HG03342 (cell line): ENCODE measurements around the gene FEZ2.

Source experiments
- ATAC-seq: cut with Tn5 transposase; IDR thresholded peaks from one replicate; pipeline ENCODE4 v1.9.1; 2021; ENCODE audit warnings: mild to moderate bottlenecking, moderate library complexity; ENCODE audit not compliant: unreplicated experiment

Gene FEZ2

DNA sequence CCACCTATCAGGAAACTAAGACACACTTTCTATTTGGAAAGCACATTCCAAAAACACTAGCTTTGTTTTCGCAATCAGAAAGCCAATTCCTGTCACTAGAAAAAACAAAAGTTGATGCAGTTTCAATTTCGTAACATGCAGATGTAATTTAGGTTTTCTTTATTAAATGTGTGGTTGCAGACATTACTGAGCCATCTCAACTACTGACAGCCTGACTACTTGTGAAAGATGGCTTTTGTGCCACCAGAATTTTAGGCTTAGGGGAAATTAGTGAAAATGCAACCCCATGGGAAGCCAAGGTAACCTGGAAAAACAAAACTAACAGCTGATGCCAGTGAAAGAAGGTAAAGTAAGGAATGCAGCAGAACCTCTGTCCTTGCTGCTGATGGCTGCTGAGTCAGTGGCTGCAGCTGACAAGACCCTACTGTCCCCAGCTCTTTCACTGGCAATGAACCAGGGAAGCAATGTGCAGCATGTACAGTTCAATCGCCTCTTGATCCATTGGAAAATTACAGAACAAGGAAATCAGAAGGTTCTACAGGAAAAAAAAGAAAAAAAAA is 34.9 kb downstream of the FEZ2 start:
- no peak for ATAC-seq

DNA sequence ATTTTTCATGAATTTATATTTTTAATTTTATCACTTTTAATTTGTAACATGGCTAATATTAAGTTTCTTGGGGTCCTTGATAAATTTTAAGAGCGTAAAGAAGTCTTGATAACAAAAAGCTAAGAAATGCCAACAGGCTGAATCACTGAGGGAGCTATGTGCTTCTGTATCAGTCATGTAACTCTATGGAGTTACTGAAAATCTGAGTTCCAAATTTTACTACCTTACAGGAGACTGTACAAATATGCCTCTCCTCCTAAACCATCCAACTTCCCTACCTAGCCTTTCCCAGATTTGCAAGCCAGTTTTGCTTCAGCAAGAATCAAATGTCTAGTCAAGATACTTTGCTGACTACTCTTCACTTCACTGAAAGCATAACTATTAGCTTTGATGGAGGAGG is 35.7 kb downstream of the FEZ2 start:
- no peak for ATAC-seq

DNA sequence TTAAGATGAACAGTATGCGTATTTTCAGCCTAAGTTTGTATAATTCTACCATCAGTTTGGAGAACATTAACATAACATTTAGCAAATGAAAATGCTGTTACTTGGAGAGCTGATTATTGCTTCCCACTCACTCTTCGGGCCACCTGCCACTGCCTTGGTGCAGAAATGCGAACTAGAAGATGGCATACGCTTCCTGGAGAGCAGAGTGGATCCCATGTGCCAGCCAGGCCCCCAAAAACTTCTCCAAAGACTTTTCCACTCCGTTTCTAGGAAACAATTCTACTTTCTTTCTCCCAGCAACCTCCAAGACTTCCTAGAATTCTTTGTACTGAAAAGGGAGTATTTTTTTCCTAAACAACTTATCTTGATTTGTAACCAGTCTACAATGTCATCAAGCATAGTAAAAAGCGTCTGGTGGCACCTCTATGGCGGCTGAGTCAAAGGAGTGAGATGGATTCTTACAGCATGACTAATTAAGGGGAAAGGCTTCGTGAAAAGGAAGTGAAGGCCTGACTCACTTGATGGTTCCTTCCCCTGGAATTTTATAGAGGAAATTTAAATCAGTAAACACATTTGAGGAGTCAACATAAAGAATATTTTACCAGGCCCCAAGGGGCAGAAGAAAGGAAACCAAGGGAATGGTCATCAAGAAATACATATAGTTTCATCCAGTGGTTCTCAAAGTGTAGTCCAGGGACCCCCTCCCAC is 36.6 kb downstream of the FEZ2 start:
- ATAC-seq = no peak

DNA sequence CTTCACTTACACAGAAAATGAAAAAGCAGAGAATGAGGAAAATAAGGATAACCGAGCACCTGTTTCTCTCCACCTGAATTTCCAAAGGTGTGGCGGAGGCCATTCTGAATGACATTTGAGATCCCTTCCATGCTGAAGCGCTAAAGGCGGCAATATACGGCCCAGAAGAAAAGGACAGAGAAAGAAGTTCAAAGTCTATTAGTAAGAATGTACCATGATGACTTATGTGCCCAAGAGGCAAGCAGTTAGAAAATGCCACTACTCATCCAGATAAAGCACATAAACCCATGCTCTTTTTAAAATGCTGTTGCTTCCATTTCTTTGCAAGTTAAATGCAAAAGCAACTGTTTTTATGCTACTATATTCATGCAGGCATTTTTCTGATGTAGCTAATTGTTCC is 37.2 kb downstream of the FEZ2 start:
- no peak for ATAC-seq

DNA sequence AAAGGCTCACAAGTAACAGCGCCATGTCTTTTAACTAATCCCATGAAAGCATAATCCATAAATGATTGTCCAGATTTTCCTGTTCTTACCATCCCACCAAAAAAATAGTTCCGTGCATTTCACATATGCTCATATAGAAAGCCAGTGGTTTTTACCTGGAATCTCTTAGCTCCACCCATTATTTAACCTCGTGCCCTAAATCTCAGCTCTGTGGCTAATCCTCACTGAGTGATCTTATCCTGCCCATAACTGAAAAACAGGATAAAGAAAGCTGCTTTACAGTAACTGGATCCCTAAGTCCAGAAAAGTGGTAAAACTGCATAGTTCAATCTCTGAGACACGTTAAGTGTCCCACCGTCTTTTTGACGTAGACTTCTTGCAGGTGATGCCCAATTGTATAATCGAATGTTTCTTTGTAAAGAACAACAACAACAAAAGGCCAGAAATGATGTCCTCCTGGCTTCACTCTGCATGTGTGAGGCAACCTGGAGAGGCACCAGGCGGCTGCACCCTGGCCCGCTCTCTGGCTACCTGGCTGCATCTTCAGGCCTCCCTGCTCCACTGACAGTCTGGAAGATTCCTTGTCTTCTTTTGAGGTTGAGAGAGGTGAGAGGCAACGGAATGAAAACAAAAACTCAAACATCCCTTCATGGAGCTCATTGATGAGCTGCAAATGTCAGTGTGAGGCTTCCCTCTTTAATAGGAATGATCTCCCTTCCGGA is 38.6 kb downstream of the FEZ2 start:
- ATAC-seq = no peak

DNA sequence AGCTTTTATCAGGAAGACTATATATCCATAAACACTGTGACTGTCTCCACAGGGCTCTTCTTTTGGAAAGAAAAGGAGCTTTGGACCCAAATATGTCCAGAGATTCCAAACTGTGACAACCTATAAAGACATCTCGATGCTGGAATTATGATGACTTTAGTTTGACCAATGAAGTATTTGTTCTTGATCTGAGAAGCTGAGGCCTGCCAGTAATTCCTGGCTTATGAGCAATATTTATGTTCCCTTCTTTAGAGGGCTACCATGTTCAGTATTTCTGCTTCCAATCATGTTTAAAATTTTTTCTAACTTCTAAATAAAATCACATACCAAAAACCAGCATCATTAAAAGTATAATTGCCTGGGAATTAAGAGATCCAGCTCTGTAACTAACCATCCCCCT is 41.1 kb downstream of the FEZ2 start:
- ATAC-seq = no peak

DNA sequence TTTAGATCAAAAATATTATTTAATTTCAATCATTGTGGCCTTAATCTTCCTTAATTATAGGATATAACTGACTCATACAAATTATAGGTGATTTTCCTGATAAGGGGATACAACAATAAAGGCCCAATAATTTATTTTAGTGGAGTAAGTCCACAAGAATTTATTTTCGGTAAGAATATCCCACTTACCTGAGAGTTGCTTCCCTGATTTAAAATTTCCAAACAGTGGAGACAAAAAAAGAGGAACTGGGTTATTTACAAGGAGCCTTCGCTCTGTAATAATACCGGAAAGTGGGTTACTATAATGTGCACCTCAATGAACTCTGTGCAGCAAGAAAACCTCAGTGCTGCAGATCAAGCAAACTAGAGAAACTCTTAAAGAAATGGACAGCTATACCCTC is 42.2 kb downstream of the FEZ2 start:
- no peak for ATAC-seq

DNA sequence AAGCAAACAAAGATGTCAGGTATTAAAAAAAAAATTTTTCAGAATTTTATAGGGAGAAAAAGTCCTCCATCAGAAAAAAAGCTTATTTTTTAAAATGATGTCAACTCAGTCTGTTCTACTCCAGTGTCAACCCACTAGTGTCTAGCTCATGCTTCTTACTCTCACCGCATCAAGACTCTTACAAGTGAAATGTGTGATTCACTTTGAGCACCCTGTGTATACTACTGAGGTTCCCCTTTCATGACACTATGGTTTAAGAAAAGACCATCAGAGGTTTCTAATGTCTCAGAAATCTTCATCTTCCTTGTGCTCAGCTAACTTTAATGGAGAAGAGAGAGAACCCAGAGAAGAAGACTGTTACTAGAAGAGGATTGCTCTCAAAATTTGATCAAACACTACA is 43.4 kb downstream of the FEZ2 start:
- ATAC-seq = no peak

DNA sequence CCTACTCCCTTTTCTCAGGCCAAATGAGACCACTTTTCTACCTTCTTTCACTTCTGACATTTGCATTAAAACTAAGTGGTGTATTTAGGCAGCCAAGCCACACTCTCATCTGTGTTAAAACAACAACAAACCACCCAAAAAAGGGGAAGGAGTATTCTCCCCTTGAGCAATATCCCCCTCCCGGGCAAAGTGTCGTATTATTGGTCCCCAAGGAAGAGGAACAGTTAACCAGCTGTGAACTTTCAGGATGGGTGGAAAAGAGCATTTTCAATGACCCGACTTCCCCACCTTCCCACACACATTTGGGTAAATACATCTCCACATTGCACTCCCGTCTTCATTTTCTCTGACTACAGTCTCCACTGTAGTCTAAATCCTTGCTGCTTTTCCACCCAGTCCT is 44.3 kb downstream of the FEZ2 start:
- no peak for ATAC-seq

DNA sequence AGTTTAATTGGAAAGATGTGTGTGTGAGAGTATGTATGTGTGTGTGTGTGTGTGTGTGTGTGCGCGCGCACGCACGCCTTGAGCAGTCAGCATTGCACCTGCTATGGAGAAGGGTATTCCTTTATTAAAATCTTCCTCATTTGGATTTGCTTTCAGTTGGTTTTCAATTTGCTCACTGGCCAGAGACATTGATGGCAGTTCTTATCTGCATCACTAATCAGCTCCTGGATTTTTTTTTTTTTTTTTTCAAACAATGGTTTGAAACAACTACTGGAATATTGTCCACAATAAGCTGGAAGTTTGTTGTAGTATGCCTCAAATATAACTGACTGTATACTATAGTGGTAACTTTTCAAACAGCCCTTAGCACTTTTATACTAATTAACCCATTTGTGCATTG is 48.0 kb downstream of the FEZ2 start:
- ATAC-seq = no peak

DNA sequence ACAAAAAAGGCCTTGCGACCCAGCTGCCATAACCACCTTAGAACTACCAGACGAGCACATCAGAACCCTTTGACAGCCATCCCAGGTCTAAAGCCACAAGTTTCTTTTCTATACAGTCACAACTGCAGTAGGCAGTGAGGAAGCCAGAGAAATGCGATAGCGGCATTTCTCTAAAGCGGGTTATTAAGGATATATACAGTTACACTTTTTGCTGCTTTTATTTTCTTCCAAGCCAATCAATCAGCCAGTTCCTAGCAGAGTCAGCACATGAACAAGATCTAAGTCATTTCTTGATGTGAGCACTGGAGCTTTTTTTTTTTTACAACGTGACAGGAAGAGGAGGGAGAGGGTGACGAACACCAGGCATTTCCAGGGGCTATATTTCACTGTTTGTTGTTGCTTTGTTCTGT is 48.8 kb downstream of the FEZ2 start:
- ATAC-seq = no peak

DNA sequence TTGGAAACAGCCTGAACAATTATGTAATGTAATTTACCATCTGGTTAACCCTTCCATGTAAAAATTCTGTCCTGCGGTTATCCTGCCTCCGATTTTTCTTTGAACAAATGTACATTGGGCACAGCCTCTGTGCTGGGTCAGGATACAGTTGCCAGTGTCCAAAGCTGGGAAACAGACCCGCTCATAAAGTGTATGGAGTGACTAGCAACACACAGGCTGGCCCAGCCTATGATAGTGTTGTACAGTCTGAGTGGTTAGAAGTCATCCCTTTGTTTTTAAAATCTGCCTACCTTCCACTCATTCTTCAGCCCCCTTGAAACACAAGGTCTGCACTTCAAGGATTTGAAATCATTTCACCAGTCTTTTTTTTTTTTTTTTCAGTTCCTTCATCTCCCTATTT is 50.1 kb downstream of the FEZ2 start:
- no peak for ATAC-seq

DNA sequence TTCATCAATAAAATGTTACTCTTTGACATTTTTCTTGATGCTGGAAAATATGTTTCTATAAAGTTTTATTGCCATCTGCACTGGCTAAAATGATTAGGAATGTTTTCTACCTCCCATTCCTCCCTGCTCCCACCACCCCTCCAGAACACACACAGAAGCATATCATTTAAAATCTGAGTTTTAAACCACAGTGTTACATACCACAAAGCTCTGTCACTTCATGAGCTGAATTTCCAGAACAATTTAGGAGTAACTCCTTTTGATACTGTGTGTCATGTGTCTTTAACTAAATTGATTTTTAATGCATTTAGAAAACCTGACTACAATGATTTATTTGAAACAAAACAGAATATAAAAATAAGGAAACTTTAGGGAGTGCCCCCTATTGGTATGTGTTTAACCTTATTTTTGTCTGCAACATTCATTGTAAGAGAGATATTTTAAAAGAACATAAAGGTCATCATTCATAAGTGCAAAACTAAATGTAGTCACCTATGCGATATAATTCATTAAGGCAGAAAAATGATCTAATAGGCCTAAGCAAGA is 52.0 kb downstream of the FEZ2 start:
- no peak for ATAC-seq

DNA sequence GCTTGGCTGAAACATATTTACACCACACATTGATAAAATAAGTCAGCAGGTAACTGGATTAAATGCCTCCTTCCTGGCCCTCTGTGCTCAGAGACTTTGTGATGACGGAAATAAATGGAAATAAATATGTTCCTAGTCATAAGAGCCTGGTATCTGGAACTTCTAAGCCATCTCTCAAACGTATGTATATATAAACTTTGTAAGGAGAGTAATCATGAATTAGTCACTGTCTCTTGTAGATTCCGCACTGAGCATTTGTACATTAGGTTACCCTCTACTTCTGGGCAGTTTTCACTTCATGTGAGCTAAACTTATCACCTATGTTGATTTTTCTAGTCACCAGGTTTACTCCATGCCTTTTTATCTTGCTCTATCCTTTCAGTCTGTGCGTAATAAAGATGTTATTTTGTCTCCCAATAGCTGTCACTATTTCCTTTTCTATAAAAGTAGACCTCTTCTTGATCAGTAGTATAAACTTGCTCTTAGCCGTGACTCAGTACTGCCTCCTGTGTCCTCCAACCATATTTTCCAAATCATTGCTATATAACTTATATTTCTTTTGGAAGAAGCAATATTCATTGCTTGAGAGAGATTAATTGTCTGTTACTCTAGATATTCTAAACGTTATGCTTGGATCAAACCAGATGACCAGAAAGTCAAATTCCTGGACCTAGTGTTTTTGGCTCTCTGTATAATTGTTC is 53.2 kb downstream of the FEZ2 start:
- ATAC-seq = no peak

DNA sequence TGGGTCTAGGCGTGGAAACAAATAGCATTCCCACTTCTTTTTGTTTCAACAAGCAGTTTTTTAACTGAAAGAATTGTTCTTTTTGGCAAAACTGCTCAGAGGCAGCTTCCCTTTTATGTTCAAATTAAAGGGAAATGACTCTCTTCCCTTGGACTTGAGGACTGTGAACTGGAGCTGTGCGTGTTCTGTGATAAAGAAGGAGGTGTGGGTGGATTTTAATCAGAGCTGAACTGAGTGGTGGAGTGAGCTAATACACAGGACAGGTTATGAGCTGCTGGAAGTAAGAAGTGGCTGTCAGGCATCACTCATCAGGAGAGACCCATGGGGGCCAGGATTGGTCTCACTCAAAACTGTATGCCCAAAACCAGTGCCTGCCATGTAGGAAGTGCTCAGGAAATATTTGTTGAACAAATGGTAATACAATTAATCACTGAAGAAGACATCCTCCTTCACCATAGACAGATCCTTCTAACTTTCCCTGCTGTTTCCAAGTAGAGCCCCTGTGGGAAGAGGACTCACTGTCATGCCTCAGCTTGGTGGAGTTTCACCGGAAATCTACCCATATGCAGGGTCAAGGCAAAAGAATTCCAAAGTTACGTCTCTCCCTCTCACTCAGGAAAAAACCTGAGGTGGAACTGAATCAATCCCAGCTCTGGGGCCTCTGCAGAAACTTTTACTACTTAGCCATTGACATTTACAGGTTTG is 55.9 kb downstream of the FEZ2 start:
- no peak for ATAC-seq

DNA sequence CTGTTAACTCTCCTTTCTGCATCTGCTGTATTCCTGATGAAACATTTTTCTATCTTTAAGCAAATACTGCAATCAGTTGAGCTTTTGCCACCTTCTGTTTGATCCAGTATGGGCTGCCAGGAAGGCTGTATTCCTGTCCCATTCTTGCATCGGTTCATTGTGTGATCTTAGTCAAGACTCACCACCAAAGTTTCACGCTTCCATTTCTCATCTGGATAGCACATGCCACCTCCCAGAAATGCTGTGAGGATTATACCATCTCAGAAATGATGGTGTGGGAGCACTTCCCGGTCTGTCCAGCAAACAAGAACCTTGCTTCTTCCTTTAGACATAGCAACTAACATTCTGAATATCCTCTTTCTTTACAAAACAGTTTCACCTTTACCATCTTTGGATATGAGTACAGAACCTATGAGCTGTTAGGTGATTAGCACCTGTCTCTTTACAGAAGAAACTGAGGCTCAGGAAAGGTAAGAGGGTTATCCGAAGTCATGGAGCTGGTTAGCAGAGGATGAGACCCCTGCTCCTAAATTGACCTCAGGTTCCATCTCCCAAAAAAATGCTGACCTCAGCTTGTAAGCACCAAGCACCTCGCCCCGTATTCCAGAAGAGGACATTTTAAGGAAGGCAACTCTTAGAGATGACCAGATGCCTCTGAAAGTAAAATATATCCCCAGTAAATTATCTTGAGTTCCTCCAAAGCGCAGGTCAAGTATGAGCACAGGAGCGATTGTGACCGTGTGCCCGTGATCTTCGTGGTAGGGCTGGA is 56.8 kb downstream of the FEZ2 start:
- no peak for ATAC-seq

DNA sequence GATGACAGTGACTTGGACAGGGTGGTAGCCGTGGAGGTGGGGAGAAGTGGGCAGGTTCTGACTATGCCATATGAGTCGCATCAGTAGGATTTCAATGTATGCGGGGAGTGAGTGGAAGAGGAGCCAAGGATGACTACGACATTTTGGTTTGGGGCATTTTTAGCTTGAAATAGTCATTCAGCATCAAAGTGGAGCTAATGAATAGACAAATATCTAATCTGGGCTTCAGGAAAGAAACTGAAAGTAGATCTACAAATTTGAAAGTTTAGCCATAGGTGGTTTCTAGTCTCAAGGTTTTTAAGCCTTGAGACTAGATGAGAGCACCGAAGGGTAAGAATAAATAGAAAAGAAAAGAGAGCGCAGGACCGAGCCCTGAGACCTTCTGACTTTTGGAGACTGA is 58.3 kb downstream of the FEZ2 start:
- peak; percentile 80 for ATAC-seq

DNA sequence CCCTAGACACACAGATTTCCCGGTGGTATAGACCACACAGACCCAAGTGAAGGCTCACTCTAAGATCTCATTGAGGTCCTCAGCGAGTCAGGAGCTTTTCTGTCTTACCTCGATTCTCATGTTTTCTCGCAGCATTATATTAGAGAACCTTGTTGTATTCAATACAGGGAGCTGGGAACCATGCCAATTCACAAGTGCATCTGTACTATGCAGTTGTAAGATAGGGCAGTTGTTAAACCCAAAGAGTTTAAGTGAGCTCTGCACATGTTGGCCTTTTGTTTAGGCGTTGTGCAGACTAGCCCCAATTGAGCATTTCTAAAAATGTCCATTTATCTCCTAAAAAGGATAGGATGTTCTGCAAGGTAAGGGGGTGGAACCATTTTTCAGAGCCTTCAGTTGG is 59.6 kb downstream of the FEZ2 start:
- ATAC-seq = no peak

DNA sequence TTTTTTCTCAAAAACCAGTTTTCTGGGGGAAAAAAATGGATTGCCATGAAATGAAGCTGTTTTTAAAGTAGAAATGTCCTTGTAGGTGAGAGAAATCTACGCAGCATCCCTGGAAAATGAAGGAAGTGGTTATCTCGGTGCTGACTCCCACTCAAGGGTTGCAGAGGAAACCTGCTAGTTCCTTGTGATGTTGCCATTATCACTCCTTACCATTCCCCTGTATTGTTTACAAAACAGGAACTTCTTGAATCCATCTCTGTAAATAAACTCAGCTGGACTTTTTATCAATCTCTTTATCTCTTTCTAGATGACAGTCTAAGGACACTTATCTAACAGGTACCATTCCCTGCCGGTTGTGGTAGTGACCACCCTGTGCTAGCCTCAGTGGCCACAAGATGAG is 61.2 kb downstream of the FEZ2 start:
- no peak for ATAC-seq

DNA sequence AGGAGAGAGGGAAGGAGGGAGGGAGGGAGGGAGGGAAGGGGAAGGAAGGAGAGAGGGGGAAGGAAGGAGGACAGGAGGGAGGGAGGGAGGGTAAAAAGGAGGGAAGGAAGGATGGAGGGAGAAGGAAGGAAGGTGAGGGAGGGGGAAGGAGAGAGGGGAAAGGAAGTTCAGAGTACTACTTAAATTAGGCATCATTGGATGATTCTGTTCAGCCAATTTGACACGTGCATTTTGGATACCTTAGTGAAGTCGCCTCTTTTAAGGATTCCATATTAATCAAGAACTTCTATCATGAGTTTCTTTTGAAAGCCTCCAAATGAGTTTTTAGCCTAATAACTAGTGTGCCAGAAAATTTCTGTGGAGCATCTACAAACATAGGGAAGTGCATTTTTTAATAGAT is 62.9 kb downstream of the FEZ2 start:
- no peak for ATAC-seq
